AG08396 (cell line): ENCODE data around the gene LINGO3.

Source experiments
- DNase-seq: peaks from one replicate; pipeline ENCODE4 v3.0.0; 2012; ENCODE audit warnings: low spot score, mixed read lengths

Gene LINGO3

GRCh38 chr19:2327773-2328400 is 19.9 kb upstream of the LINGO3 start:
- peak; percentile 83 for DNase-seq

GRCh38 chr19:2326699-2327360 is 18.9 kb upstream of the LINGO3 start:
- DNase-seq: no peak

GRCh38 chr19:2325281-2326046 is 17.5 kb upstream of the LINGO3 start:
- DNase-seq: no peak

GRCh38 chr19:2324220-2324948 is 16.4 kb upstream of the LINGO3 start:
- DNase-seq: no peak

- DNase-seq: no peak
These were observed 15.8 kb upstream of the LINGO3 start for GRCh38 chr19:2323707-2324106.

GRCh38 chr19:2321565-2322283 is 13.8 kb upstream of the LINGO3 start:
- DNase-seq: no peak

GRCh38 chr19:2320939-2321338 is 13.0 kb upstream of the LINGO3 start:
- DNase-seq: no peak

- DNase-seq: no peak
These were observed 12.1 kb upstream of the LINGO3 start for GRCh38 chr19:2320049-2320448.

- DNase-seq: no peak
These were observed 11.6 kb upstream of the LINGO3 start for GRCh38 chr19:2319551-2319950.

GRCh38 chr19:2318923-2319322 is 11.0 kb upstream of the LINGO3 start:
- no peak for DNase-seq

GRCh38 chr19:2317756-2318155 is 9.8 kb upstream of the LINGO3 start:
- DNase-seq: no peak

- no peak for DNase-seq
These were observed 9.3 kb upstream of the LINGO3 start for GRCh38 chr19:2317300-2317699.

- peak; percentile 87 for DNase-seq
These were observed 7.9 kb upstream of the LINGO3 start for GRCh38 chr19:2315818-2316353.

- no peak for DNase-seq
These were observed 7.3 kb upstream of the LINGO3 start for GRCh38 chr19:2315121-2315817.

GRCh38 chr19:2312820-2313501 is 5.0 kb upstream of the LINGO3 start:
- no peak for DNase-seq

GRCh38 chr19:2311093-2311492 is 3.1 kb upstream of the LINGO3 start:
- no peak for DNase-seq

GRCh38 chr19:2309734-2310362 is 1.9 kb upstream of the LINGO3 start:
- no peak for DNase-seq

GRCh38 chr19:2307518-2308012 is 389 bp downstream of the LINGO3 start:
- DNase-seq: no peak

GRCh38 chr19:2306971-2307370 is 983 bp downstream of the LINGO3 start:
- no peak for DNase-seq
